WERI-Rb-1 (cell line): ENCODE results near the gene TRAPPC3.

Experiments used
- DNase-seq: peaks from one replicate; pipeline ENCODE4 v3.0.0-alpha.2; 2020
- H3K27ac ChIP-seq: fragments of 250-450 bp; sonication (Bioruptor Pico); 2 replicates; pipeline ENCODE4 v1.5.1; 2020; ENCODE audit warnings: mild to moderate bottlenecking, moderate library complexity
- H3K27me3 ChIP-seq: fragments of 250-450 bp; sonication (Bioruptor Pico); 2 replicates; pipeline ENCODE4 v1.5.1; 2021; ENCODE audit warnings: mild to moderate bottlenecking, low read depth, moderate library complexity; ENCODE audit not compliant: insufficient read depth, severe bottlenecking
- H3K36me3 ChIP-seq: fragments of 250-450 bp; sonication (Bioruptor Pico); 2 replicates; pipeline ENCODE4 v1.5.1; 2020; ENCODE audit warnings: mild to moderate bottlenecking, moderate library complexity
- H3K4me3 ChIP-seq: 2 replicates; pipeline ENCODE4 v1.5.1; 2011; ENCODE audit warnings: low read depth, mild to moderate bottlenecking, control low read depth, low read length
- H3K9me3 ChIP-seq: fragments of 250-450 bp; sonication (Bioruptor Pico); 2 replicates; pipeline ENCODE4 v1.5.1; 2021; ENCODE audit warnings: mild to moderate bottlenecking, moderate library complexity; ENCODE audit not compliant: severe bottlenecking
- CTCF ChIP-seq: IDR thresholded peaks from 2 replicates; pipeline ENCODE4 v1.5.1; 2011; ENCODE audit warnings: low read depth, mild to moderate bottlenecking, control low read depth, inconsistent platforms, low read length

The TRAPPC3 gene

GRCh38 chr1:36093929-36094328, 55.4 kb downstream of the TRAPPC3 start:
- no peak overlapping the region for H3K4me3 ChIP-seq
- no peak for DNase-seq
- no peak for TF ChIP-seq CTCF
- H3K36me3 ChIP-seq, result peaks cover 48% of the 10 kb centered on the region
- no peaks in the 10 kb centered on the region for H3K9me3 ChIP-seq
- H3K27me3 ChIP-seq, result no peaks in the 10 kb centered on the region
- H3K27ac ChIP-seq, result no peak overlapping the region

- Histone ChIP-seq H3K36me3 (peaks cover 48% of the 10 kb centered on the region), H3K9me3 (no peaks in the 10 kb centered on the region), H3K4me3 (no peak overlapping the region), H3K27ac (no peak overlapping the region), H3K27me3 (no peaks in the 10 kb centered on the region)
- no peak for DNase-seq
- TF ChIP-seq CTCF, result no peak
Measured at GRCh38 chr1:36093226-36093625, 56.1 kb downstream of the TRAPPC3 start.

GRCh38 chr1:36092798-36093185, 56.5 kb downstream of the TRAPPC3 start:
- Histone ChIP-seq H3K4me3 (no peak overlapping the region), H3K27me3 (no peaks in the 10 kb centered on the region), H3K36me3 (peaks cover 48% of the 10 kb centered on the region), H3K27ac (no peak overlapping the region), H3K9me3 (no peaks in the 10 kb centered on the region)
- DNase-seq, result no peak
- no peak for TF ChIP-seq CTCF

- no peak for TF ChIP-seq CTCF
- Histone ChIP-seq H3K27me3 (no peaks in the 10 kb centered on the region), H3K9me3 (no peaks in the 10 kb centered on the region), H3K27ac (no peak overlapping the region), H3K4me3 (no peak overlapping the region), H3K36me3 (peaks cover 48% of the 10 kb centered on the region)
- no peak for DNase-seq
Measured at GRCh38 chr1:36092166-36092797, 57.0 kb downstream of the TRAPPC3 start.

- no peak for DNase-seq
- TF ChIP-seq CTCF, result no peak
Measured at GRCh38 chr1:36091698-36092097, 57.6 kb downstream of the TRAPPC3 start.

GRCh38 chr1:36091141-36091540, 58.1 kb downstream of the TRAPPC3 start:
- Histone ChIP-seq H3K36me3 (peaks cover 48% of the 10 kb centered on the region), H3K27ac (no peak overlapping the region), H3K9me3 (no peaks in the 10 kb centered on the region), H3K27me3 (no peaks in the 10 kb centered on the region), H3K4me3 (no peak overlapping the region)
- DNase-seq, result no peak
- no peak for TF ChIP-seq CTCF

More at GRCh38 chr1:36091698-36092097, 57.6 kb downstream of the TRAPPC3 start:
- H3K9me3 ChIP-seq, result no peaks in the 10 kb centered on the region
- no peak overlapping the region for H3K4me3 ChIP-seq
- no peak overlapping the region for H3K27ac ChIP-seq
- no peaks in the 10 kb centered on the region for H3K27me3 ChIP-seq
- H3K36me3 ChIP-seq, result peaks cover 48% of the 10 kb centered on the region
